Psoas muscle (tissue), 8 donors: ENCODE data around the gene ADAMTSL5. TPM values are rescaled to one million over a fixed set of nuclear protein-coding genes. Genes with fewer than 3 reads are reported as not detected.

Experiments
- ATAC-seq, 4 donors: fragments of 200-7000 bp; cut with Tn5 transposase; one replicate each; pipeline ENCODE4 v1.9.1; 2020; ENCODE audit warnings: moderate library complexity in 3 of 4, mild to moderate bottlenecking in 2 of 4
- DNase-seq, 2 donors: peaks; one replicate each; pipeline ENCODE4 v3.0.0-alpha.2; 2020
- H3K27ac ChIP-seq: fragments of 200-600 bp; one replicate; pipeline ENCODE4 v1.8.0; 2022
- H3K27me3 ChIP-seq, 3 donors: fragments of 200-600 bp in 1 of 3; one replicate each; pipeline versions ENCODE4 v1.6.1 to v1.8.0; 2013 to 2022; ENCODE audit warnings: low read length in 2 of 3, mild to moderate bottlenecking in 2 of 3, moderate library complexity in 1 of 3; ENCODE audit not compliant: insufficient read depth in 3 of 3
- H3K36me3 ChIP-seq, 2 donors: fragments of 200-600 bp in 1 of 2; one replicate each; pipeline versions ENCODE4 v1.6.1 to v1.8.0; 2013 to 2022; ENCODE audit warnings: low read depth in 1 of 2, mild to moderate bottlenecking in 1 of 2, moderate library complexity in 1 of 2; ENCODE audit not compliant: insufficient read depth in 1 of 2
- H3K4me1 ChIP-seq: fragments of 200-600 bp; one replicate; pipeline ENCODE4 v1.8.0; 2022
- H3K4me3 ChIP-seq: fragments of 200-600 bp; one replicate; pipeline ENCODE4 v1.8.0; 2022; ENCODE audit warnings: mild to moderate bottlenecking
- H3K9me3 ChIP-seq: fragments of 200-600 bp; one replicate; pipeline ENCODE4 v1.8.0; 2022
- WGBS, 3 donors: extraction: QIAGEN DNeasy Blood & Tissue Kit; methylation state at CpG; one replicate each; pipeline versions ENCODE4 v1.1.6 to v1.1.7; 2013; 5-methylcytosine and 5-hydroxymethylcytosine counted together
- intact Hi-C, 2 donors: fragments of 100-400 bp; cut with DNase I; formaldehyde crosslinking; loops; one replicate each; pipeline versions ENCODE4 v1.11.0 to v1.14.2; 2022
- polyA plus RNA-seq, 3 donors: library from polyadenylated mRNA; stranded (reverse); fragments of 200-250 nt; gene quantifications; one replicate each; pipeline ENCODE4 v1.2.3, GENCODE V29; 2013
- total RNA-seq, 4 donors: library from RNA; stranded (reverse); fragmentation: NEBNext Ultra II Directional in 2 of 4; extraction: Animal tissue kit (Norgen Biotek cat#: 25700) in 2 of 4; gene quantifications; one replicate each; pipeline versions ENCODE4 v1.2.1 to v1.2.4, GENCODE V29; 2021 to 2023
- TF ChIP-seq, protein P1 (sequence below): fragments of 200-600 bp; IDR thresholded peaks from one replicate; pipeline ENCODE4 v1.8.0; 2022; ENCODE audit warnings: antibody characterized with exemption
- donor health status: healthy with polysubstance abuse.
- donor health status: DM: no; HTN: no; CAD: no; lungs with moderate emphysema.
- donor health status: Bipolar disorder and iron deficiency.
- donor health status: healthy.
- donor health status: DM: yes; HTN: yes; CAD: no.
- donor health status: DM: no; HTN: no; CAD: no.
- donor health status: DM: no; HTN: no; CAD: no.
- donor health status: DM: yes; HTN: yes; CAD: no.

ADAMTSL5 gene
- total and polyA plus RNA-seq, 7 donors = 3.9 to 20.1 (median 12.6) TPM

DNA sequence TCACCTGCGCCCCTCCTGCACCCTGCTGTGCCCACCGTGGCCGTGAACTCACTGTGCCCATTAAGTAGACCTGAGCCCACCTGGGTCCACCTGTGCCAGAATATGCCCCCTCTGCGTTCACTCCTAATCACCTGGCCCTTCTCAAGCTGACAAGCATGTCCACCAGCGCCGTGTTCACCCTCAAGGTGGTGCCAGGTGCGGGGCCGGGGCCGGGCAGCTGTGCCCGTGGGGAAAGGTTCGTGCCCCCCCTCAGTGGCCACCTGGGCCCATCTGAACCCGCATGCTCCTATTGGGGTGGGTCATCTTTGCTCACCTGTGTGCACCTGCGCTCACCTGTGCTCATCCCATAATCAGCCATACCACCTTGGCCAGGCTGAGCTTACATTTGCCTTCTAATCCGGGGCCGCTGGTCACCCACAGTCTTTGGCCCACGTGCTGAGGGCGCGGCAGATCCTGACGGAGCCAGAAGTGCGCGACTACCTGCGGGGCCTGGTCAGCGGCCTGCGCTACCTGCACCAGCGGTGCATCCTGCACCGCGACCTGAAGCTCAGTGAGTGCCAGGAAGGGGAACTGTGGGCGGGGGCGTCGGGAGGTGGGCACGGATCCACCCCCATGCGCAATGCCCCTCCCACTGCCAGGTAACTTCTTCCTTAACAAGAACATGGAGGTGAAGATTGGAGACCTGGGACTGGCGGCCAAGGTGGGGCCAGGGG is 13.4 kb upstream of the ADAMTSL5 start:
- TF ChIP-seq, protein P1, sequence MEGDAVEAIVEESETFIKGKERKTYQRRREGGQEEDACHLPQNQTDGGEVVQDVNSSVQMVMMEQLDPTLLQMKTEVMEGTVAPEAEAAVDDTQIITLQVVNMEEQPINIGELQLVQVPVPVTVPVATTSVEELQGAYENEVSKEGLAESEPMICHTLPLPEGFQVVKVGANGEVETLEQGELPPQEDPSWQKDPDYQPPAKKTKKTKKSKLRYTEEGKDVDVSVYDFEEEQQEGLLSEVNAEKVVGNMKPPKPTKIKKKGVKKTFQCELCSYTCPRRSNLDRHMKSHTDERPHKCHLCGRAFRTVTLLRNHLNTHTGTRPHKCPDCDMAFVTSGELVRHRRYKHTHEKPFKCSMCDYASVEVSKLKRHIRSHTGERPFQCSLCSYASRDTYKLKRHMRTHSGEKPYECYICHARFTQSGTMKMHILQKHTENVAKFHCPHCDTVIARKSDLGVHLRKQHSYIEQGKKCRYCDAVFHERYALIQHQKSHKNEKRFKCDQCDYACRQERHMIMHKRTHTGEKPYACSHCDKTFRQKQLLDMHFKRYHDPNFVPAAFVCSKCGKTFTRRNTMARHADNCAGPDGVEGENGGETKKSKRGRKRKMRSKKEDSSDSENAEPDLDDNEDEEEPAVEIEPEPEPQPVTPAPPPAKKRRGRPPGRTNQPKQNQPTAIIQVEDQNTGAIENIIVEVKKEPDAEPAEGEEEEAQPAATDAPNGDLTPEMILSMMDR = no peak
- DNase-seq (no peak), ATAC-seq (no peak)
- WGBS, 3 donors = 74 to 77% (median 76%) methylated on average over 29 to 33 of the region's 33 CpGs
- H3K27ac ChIP-seq = no peak overlapping the region
- intact Hi-C loops = loop anchor here in 1 of 2 donors (10.0 kb wide), 1 partner anchor 241 kb away; the partner anchor contains the start of gene EFNA2
- H3K4me1 ChIP-seq = no peaks in the 10 kb centered on the region
- H3K36me3 ChIP-seq = no peaks in the 10 kb centered on the region
- no peak overlapping the region for H3K4me3 ChIP-seq
- H3K9me3 ChIP-seq = no peaks in the 10 kb centered on the region
- H3K27me3 ChIP-seq = peaks cover 0 to 58% (median 18%) of the 10 kb centered on the region in 3 donors

DNA sequence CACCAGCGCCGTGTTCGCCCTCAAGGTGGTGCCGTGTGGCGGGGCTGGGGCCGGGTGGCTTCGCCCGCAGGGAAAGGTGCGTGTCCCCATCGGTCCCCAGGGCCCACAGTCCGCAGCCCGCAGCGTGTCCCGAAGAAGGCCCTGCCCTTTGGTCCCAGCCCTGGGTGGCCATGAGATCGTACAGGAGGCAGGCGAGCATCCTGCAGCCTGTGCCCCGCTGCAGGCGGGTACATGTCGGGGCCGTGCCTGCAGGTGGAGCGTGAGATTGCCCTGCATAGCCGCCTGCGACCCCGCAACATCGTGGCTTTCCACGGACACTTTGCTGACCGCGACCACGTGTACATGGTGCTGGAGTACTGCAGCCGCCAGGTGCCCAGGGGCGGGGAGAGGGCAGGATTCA is 12.5 kb upstream of the ADAMTSL5 start:
- no peaks in the 10 kb centered on the region for H3K9me3 ChIP-seq
- no peak overlapping the region for H3K27ac ChIP-seq
- peaks cover 0 to 57% (median 18%) of the 10 kb centered on the region in 3 donors for H3K27me3 ChIP-seq
- TF ChIP-seq, protein P1 = no peak
- intact Hi-C loops = loop anchor here in 1 of 2 donors (10.0 kb wide), 1 partner anchor 241 kb away; the partner anchor contains the start of gene EFNA2
- H3K36me3 ChIP-seq = no peaks in the 10 kb centered on the region
- ATAC-seq (no peak), DNase-seq (no peak)
- WGBS, 3 donors = 50 to 60% (median 55%) methylated on average over 28 to 31 of the region's 31 CpGs
- no peaks in the 10 kb centered on the region for H3K4me1 ChIP-seq
- no peak overlapping the region for H3K4me3 ChIP-seq

DNA sequence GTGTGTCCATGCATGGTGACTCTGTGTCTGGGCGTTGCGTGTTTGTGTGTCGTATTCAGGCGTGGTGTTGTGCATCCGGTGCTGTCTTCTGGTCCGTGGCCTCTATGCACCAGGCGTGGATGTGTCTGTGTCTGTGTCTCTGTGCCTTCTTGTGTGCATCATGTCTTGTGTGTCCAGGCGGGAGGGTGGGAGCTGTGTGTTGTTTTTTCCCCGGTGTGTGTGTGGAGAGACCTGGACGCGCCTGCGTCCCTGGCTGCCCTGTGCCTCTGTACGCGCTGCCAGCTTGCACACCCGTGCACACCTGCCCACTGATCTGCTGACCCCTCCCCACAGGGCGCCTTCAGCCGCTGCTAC is 12.1 kb upstream of the ADAMTSL5 start:
- H3K4me1 ChIP-seq = no peaks in the 10 kb centered on the region
- no peak overlapping the region for H3K27ac ChIP-seq
- no peaks in the 10 kb centered on the region for H3K36me3 ChIP-seq
- peaks cover 0 to 53% (median 18%) of the 10 kb centered on the region in 3 donors for H3K27me3 ChIP-seq
- intact Hi-C loops = loop anchor here in 1 of 2 donors (10.0 kb wide), 1 partner anchor 240 kb away; the partner anchor contains the start of gene EFNA2
- no peaks in the 10 kb centered on the region for H3K9me3 ChIP-seq
- TF ChIP-seq, protein P1 = no peak
- H3K4me3 ChIP-seq = peak overlapping the region; percentile 11
- WGBS, 3 donors = 49 to 58% (median 50%) methylated on average over 17 of the region's 17 CpGs
- no peak for ATAC-seq
- DNase-seq = no peak

DNA sequence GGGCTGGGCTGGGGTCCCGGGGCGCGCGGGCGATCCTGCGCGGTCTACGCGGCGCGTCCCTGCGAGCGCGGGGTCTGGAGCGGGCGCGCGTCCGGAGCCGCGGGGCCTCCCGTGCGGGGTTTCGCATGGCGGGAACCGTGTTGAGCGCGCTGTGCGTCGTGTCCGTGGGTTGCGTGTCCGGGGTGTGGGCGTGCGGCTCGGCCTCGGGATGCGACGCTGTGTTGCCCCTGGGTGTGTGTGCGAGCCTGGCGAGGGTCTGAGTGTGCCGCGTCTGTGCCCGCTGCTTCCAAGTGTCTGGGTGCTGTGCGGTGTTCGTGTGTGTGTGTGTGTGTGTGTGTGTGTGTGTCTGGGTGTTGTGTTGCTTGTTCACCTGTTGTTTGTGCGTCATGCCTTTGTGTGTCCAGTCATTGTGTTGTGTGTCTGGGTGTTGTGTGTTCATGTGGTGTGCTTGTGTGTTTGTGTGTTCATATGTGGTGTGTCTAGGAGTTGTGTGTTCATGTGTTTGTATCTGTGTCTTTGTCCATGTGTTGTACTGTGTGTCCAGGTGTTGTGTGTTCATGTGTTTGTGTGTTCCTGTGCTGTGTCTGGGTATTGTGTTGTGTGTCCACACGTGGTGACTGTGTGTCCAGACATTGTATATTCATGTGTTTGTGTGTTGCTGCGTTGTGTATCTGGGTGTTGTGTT is 11.6 kb upstream of the ADAMTSL5 start:
- Histone ChIP-seq H3K27me3 (peaks cover 0 to 51% (median 14%) of the 10 kb centered on the region in 3 donors), H3K27ac (no peak overlapping the region), H3K4me3 (peak overlapping the region; percentile 42), H3K4me1 (no peaks in the 10 kb centered on the region), H3K9me3 (no peaks in the 10 kb centered on the region), H3K36me3 (no peaks in the 10 kb centered on the region)
- no peak for ATAC-seq
- no peak for DNase-seq
- 6 to 7% (median 7%) methylated on average over 43 to 49 of the region's 49 CpGs for WGBS, 3 donors
- TF ChIP-seq, protein P1 = no peak
- intact Hi-C loops = loop anchor here in 1 of 2 donors (10.0 kb wide), 1 partner anchor 240 kb away; the partner anchor contains the start of gene EFNA2
